Stimulated activated CD8-positive, alpha-beta memory T cell treated with anti-CD3 and anti-CD28 coated beads, Interleukin-2, amount 100 ng/mL, for 1 hour (primary cell): ENCODE measurements around the gene CCDC201.

Source experiments
- DNase-seq, 2 donors: peaks; one replicate each; pipeline ENCODE4 v3.0.0-alpha.2; 2020; ENCODE audit warnings: low read depth in 2 of 2

The CCDC201 gene, protein sequence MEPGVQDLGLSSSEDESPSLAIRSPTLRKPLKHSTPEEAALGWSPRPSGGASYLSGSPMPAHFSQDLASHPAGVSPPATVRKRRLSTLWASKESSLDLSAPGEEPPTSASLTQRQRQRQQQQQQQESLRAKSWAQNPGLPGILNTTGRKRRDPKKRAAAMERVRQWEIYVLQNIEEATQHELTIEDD

DNA sequence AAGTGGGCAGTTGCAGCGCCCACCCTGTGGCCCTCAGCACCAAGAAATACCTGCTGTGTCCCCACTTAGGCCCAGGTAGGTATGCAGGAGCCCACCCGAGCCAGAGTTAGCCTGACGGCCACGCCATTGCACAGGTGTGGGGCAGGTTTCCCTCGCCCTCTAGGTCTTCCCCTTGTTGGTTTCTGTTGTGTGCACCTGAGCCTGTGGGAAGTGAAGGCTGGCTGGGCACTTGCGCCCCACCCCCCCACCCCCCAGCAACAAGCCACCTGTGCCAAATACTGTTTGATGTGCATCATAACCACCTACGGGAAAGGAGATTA lies at the start of gene CCDC201:
Gene CCDC201 (minus strand): TSS at position 48 of the 320 bp plus-strand sequence. CDS start 75 bp downstream, outside the sequence.
- DNase-seq: no peak

DNA sequence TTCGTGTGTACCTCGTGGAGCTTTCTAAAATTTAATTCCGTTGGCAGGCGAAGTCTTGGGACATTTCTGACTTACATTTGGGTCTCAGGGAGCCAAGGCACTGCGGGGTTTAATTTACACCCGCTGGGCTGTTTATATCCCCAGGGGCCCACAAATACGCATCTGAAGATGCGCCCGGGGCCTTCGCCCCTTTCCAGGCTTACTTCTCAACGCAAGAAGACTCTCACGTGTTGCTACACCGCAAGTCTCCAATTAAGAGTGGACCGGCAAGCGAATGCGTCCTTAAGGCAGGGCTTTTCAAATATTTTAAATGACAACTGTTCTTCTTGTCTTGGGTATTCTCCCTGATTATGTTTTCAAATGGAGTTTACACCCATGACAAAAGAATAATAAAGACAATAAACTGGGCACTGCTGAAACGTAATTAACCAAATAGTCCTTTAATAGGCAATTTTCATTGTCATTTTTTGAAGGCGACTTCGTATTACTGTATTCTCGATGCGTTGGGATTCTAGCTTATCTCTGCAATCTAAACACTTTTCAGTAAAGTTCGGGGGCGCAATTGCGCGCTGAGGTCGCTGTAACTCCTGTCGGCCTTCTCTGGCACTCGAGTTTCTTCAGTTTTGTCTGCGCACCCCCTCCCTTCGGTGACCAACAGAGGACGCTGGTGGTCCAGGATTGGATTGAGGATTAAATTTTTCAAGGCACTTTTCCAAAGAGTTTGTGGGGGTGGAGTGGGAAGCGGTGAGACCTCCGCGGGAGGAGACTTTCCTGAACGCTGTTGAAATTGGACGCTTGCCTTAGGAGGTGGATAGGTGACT lies 49.0 kb upstream of the CCDC201 start:
- no peak for DNase-seq

DNA sequence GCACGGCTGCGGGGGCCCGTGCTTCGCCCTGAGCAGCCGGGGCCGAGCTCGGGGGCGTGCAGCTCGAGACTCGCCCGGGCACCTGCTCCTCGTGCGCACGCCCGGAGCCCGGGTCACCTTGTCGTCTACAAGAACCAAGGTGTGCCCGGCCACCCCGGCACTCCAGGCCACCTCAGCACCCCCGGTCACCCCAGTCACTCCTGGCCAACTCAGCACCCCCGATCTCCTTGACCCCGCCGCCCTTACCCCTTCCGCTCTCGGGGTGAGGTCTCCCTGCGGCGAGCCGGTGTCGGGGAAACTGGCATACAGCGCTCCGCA lies 48.5 kb upstream of the CCDC201 start:
- no peak for DNase-seq

DNA sequence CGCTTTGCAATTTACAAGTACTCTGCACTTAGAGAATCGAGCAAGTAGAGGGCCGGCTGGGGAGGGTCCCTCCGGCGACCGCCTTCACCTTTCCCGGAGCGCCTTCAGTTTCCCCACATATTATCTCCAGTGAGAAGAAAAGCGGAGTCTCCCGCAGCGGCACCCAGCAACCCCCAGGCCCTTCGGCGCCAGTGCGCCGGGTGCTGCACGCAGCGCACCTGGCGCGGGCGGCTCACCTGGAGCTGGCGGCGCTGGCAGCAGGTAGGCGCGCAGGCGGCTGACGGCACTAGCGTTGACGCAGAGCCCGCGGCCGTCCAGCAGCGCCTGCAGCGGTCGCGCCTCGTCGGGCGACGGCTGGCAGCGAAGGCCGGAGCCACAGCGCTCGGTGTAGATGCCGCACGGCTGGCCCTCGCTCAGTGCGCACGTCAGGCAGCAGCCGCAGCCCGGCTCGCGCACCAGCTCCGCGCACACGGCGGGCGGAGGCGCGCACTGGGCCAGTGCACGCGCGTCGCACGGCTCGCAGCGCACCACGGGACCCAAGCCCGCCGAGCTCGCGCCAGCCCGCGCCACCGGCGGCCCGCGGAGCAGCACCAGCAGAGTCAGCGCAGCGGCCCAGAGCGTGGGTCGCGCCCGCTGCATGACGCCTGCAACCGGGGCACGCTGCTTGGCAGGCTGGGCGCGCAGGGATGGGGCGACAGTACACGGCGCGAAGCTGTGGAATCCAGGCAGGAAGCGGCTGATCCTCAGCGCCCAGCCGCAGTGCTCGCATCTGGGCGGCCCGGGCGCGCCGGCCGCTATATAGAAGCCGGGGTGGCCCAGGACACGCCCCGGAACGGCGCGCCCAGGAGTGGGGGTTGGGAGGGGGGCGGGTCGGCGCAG lies 47.9 kb upstream of the CCDC201 start, which contains the start of gene IGFBP3:
Gene IGFBP3 (minus strand): TSS at position 771 of the 879 bp plus-strand sequence. CDS start 132 bp downstream, at position 639.
- DNase-seq: no peak

DNA sequence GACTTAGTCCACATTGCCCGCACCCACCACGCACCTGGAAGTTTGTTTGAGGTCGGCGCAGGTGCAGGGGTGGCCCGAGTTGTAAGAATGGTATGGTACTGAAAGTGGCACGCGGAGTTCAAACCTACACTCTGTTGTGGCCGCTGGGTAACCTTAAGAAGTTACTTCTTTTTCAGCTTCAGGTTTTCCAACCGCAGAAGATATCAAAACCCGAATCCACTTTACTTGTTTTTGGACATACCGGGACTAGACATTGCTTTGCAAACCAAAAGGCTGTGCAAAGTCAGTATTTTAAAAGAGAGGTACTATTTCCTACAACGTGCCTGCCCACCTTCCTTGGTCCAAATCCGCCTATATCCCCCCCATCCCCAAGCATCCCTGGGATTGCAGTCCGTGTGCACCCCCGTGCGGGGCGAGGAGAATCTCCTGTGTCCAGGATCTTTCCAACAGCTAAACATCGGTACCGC lies 47.1 kb upstream of the CCDC201 start:
- no peak for DNase-seq

DNA sequence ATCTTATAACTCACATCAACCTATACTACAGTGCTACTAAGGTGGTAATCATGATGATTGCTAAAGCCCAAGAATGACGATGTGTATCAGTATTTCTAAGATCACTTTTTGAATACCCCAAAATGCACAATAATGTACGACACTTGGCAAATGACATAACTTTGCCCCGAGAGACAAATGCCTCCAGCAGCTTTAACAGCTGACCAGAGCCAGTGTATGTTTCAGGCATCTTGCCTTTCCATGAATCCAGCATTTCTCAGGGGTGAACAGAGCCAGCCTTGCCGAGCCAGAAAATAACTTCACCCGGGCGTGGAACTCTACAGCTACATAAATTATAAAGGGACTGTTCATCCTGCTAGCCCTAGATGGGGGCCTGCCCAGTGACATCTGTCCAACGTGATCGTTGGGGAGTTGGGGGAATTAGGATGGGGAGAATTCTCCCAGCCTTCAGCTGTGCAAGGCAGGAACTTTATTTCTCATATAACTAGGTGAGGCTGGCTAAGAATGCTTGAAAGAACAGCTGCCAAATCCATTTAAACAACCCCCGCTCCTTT lies 46.4 kb upstream of the CCDC201 start:
- DNase-seq: no peak

DNA sequence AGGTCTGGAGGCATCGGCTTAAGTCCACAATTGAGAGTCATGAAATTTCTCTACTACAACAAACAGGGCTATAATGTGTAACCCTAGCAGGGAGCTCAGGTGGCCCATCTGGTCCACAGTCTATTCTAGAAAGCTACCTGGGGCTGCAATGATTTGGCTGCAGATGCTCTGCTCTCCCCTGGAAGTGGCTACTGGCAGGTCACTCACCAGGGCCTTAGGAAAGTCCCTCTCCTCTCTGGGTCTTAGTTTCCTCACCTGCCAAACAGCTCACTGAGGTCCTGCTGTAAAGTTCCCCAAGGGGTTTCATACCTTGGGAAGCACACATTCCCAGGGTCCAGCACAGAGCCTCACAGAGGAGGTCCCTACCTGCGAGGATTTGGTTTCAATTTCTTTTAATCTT lies 45.7 kb upstream of the CCDC201 start:
- no peak for DNase-seq

DNA sequence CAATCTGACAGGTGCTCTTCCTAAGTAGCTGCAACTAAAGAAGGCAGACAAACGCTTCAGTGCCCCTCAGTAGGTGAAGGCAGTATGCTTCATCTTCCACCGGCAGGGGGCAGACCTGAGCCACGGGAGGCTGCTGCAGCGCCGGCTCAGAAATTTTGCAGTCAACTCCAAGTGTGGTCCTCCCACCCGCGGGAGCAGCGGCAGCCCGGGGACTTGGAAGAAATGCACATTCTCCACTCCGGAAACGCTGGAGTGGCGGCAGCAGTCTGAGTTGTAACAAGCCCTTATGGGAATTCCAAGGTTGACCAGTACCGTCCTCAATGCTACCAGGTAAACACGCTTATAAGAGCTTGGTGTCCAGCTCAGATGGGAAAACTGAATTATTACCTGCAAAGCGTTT lies 44.8 kb upstream of the CCDC201 start:
- DNase-seq: peak; percentile 38 to 48

DNA sequence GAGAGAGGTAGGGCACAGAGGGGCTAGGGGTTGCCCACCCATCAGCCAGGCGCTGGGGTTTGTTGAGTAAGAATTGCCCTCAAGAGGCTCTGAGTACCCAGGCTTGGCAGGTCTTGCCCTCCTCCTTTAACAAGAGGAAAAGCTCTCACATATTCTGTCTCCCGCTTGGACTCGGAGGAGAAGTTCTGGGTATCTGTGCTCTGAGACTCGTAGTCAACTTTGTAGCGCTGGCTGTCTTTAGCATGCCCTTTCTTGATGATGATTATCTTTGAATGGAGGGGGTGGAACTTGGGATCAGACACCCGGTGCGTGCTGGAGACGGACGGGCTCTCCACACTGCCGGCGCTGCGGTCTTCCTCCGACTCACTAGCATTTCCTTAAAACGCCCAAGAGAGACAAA lies 44.2 kb upstream of the CCDC201 start:
- DNase-seq: no peak

DNA sequence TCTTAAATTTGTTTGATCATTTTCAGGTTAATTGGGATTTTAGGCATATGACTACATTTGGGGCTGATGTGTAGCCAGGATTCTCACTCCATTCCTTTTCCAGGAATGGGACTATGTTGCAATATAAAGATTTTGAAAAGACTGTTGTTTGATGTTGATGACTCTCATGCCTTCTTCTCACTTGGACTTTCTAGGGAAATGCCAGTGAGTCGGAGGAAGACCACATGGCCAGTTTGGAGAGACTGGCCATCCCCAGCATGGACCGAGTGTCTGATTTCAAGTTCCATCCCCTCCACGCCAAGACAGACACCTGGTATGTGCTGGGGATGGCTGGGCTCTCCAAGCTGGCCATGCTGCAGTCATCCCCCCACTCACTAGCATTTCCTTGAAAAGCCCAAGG lies 42.7 kb upstream of the CCDC201 start:
- no peak for DNase-seq

DNA sequence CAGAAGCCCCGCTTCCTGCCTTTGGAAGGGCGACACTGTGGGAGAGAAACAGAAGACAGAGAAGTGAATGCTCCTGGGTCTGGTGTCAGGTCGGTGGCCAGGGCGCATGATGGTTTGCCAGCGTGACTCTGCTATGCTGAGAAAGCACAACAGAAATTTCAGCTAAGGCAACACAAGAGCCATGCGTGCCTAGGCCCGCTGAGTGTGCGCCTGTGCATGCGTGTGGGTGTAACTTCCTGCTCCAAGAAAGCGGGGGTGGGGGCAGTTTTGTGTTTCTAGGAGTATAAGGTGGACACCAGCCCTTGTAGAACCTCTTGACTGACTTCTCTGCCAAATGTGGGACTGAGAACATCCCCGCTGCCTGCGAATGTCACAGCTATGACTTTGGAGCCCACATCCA lies 42.0 kb upstream of the CCDC201 start:
- no peak for DNase-seq

DNA sequence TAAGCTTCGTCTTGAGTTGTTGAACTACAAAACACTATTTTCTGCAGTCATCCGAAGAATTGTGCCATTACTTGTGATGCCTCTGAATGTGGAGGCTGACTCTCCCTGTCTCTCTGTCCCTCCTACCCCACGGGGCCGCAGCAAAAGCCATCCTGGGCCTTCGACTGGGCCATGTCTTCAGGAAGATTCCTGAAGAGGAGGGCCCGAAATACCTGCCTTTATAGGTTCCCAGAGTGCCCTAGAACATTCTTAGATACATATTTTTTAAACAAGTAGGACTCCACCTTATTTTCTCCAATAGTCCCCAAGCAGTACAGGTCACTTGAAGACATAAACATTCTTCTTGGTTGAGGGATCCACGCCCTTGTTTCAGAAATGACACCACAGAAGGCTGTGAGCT lies 40.1 kb upstream of the CCDC201 start:
- no peak for DNase-seq

DNA sequence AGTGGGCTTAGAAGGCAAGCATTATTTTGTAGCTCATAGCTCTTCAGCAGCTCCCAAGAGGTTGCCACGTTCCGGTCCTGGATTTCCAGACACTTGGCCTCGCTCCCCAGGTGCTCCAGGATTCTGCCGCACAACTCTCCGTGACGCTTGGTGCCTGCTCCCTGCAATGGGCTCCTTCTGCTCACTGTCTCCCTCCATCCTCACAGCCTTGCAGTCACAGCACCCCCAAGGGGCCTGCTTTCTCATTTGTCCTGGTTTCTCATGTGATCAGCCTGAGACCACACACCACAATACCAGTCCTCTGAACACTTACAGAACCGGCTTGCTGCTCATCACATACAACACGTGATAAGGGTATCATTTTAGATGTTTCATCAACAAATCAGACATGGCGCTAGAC lies 38.4 kb upstream of the CCDC201 start:
- no peak for DNase-seq

DNA sequence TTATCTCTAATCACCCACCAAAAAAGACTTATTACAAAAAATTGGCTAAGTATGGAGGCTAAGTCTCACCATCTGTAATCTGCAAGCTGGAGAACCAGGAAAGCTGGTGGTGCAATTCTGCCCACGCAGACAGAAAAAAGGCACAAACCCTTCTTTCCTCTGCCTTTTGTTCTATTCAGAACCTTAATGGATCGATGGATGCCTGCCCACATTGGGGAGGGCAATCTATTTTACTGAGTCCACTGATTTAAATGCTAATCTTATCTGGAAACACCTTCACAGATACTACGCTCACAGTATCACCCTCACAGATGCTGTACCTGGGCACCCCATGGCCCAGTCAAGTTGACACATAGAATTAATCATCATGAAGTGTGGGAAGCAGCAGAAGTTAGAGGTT lies 38.0 kb upstream of the CCDC201 start:
- DNase-seq: no peak

DNA sequence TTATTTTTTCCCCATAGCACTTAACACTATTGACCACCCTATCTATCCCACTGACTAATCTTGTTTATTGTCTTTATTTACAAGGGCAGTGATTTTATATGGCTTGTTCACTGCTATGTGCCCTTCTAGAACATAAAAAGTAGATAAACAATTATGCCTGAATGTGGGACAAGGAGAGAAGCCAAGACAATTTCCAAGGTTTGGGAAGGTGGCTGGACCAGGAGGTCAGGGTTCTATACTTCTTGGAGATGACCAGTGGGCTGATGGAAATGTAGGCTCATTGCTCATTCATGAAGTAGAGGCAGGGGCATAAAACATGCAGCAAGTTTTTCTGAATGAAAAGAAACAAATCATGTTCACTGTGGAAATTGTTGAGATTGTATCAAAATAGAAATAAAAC lies 36.7 kb upstream of the CCDC201 start:
- no peak for DNase-seq

DNA sequence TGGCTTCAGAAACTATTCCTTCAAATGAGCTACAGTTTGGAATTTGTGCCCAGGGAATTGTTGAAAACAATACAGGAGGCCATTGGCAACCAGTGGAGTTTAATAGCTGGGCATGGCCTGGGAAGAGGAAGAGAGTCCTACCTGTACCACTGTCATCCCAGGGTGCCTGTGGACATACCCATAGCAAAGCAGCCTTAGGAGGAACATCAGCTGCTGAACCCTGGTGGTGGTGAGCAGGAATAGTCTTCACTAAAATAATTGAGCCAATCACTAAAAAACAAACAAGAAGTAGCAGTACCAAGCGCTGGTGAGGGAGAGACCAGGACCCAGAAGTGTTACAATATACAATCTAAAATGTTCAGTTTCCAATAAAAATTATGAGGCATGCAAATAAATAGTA lies 29.9 kb upstream of the CCDC201 start:
- DNase-seq: no peak

DNA sequence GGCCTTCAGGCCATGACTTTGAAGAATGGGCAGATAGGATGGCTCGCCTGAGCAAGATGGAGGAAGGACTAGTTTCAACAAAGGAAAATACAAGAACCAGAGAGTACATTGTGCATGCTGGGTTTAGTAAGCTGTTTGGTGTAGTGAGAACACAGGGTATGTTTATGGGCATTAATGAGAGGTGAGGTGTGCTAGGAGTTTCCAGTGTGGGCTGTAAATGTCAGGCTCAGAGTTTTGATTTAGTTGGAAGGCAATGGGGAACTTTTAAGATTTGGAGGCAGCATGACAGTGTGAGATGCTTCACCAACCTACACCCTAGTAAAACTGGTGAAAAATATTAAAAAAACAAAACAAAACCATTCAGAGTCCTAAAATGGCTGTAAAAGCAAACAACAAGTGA lies 28.7 kb upstream of the CCDC201 start:
- DNase-seq: no peak

DNA sequence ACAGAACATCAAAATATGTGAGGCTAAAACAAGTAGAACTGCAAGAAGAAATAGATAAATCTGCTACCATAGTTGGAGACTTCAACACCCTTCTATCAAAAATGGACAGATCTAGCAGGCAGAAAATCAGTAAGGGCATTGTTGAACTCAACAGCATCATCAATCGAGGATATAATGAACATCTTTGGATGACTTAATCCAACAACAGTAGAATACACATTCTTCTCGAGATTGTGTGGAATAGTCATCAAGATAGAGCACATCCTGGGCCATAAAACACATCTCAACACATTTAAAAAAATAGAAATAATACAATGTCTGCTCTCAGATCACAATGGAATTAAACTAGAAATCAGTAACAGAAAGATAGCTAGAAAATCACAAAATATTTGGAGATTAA lies 25.3 kb upstream of the CCDC201 start:
- no peak for DNase-seq

DNA sequence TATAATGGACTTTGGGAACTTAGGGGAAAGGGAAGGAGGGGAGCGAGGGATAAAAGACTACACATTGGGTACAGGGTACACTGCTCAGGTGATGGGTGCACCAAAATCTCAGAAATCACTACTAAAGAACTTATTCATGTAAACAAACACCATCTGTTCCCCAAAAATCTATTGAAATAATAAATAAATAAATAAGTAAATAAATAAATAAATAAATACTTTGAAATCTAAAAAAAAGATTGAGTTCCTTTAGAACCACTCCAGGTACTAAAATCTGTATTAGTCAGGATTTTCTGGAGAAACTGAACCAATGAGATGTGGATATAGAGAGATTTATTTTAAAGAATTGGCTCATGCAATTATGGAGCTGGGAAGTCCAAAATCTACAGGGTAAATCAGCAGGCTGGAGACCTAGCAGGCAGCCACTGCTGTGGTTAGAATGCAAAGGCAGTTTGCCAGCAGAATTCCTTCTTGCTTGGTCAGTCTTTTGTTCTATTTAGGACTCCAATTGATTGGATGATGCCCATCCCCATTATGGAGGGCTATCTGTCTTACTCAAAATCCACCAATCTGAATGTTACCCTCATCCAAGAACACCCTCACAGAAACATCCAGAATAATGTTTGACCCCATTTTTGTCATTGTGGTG lies 24.3 kb upstream of the CCDC201 start:
- DNase-seq: no peak

DNA sequence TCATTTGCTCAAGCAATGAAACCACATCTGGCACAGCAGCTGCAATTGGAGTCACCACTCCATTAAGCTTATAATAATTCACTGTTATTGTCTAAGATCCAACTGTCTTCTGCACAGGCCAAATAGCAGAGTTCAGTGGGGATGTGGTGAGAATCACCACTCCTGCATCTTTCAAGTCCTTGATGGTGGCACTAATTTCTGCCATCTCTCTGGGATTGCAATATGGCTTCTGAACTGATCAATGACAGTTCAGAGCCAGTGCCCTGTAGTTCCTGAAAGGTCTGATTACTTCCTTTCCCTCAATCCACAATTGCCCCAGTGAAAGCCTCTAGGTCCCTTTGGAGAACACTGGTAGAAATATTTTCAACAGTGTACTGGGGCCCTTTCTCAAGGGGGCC lies 21.8 kb upstream of the CCDC201 start:
- DNase-seq: no peak

DNA sequence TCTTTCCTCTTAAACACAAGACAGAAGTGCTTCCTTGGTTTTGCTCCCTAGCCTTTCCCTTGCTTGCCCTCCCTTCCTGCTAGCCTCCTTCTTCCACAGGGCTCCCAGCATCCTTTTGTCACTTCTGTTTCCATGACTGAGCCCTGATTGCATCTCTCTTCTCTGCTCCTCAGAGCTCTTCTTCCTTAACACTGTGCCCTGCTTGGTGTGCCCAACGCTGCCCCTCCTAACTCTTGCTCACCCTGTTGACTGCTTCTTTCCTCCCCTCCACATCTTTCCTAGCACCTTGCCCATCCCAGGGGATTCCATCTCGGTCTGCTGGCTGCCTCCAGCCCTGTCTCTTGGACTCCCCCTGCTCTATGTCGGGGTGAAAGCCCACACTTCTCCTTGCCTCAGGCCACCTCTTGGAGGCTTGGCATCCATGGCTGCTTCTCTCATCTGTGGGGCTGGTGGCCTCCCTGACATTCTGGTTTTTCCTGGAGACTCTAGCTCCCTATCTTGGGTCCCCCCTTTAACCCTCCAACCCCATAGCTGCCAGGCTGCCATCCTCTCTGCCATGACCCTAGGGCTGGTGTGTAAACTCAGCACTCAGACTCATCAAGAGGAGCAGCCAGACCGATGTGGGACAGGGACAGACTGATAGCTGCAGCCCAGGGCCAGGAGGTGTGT lies 21.2 kb upstream of the CCDC201 start:
- DNase-seq: no peak
